Thyroid gland (tissue), 4 donors: ENCODE measurements around the gene ALKBH3.

Source experiments
- POLR2A ChIP-seq, 2 donors: fragments of 450-650 bp; IDR thresholded peaks; one replicate each; pipeline ENCODE4 v1.6.1; 2017; ENCODE audit warnings: antibody characterized with exemption in 2 of 2, mild to moderate bottlenecking in 2 of 2, moderate library complexity in 1 of 2
- TF ChIP-seq, protein P1 (sequence below), 6 experiments: fragments of 200-600 bp in 3 of 6; fragments of 450-650 bp in 3 of 6; sonication (generic) in 3 of 6; IDR thresholded peaks; one replicate each; pipeline ENCODE4 v1.5.1; 2016 to 2019; ENCODE audit warnings: antibody characterized with exemption in 6 of 6, mild to moderate bottlenecking in 2 of 6, inconsistent platforms in 1 of 6, moderate library complexity in 1 of 6

DNA sequence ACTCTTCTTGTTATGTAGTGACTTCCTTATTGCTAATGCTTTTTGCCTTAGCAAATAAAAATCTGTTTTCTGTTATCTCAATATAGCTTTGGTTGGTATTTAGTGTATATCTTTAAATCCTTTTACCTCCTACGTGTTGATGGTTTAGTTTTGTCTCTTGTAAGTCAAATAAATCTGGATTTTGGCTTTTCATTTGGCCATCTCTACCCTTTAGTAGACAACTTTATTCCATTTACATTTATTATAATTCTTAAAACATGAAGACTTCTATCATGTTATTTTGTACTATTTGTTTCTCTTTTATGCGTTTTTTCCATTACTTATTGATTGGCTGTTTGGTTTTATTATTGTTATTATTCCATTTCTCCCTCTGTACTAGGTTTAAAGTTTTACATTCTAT lies 19.5 kb upstream of the ALKBH3 start:
- TF ChIP-seq, protein P1, sequence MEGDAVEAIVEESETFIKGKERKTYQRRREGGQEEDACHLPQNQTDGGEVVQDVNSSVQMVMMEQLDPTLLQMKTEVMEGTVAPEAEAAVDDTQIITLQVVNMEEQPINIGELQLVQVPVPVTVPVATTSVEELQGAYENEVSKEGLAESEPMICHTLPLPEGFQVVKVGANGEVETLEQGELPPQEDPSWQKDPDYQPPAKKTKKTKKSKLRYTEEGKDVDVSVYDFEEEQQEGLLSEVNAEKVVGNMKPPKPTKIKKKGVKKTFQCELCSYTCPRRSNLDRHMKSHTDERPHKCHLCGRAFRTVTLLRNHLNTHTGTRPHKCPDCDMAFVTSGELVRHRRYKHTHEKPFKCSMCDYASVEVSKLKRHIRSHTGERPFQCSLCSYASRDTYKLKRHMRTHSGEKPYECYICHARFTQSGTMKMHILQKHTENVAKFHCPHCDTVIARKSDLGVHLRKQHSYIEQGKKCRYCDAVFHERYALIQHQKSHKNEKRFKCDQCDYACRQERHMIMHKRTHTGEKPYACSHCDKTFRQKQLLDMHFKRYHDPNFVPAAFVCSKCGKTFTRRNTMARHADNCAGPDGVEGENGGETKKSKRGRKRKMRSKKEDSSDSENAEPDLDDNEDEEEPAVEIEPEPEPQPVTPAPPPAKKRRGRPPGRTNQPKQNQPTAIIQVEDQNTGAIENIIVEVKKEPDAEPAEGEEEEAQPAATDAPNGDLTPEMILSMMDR (IDR thresholded peaks at IDR 0.05): no peak
- no peak for TF ChIP-seq POLR2A (IDR thresholded peaks at IDR 0.05)
